Upper lobe of left lung (tissue), 6 donors: ENCODE data around the gene BCKDHA. TPM values are rescaled to one million over a fixed set of nuclear protein-coding genes. Genes with fewer than 3 reads are reported as not detected.
"Not testable (repeated sequence)": the region's sequence is repeated elsewhere in the genome, so short reads cannot be mapped to it uniquely, and the experiment has no call there.

ENCODE experiments used
- ATAC-seq, 2 donors: fragments of 200-7000 bp; cut with Tn5 transposase; one replicate each; pipeline ENCODE4 v1.9.1; 2022; ENCODE audit warnings: mild to moderate bottlenecking in 2 of 2, moderate library complexity in 2 of 2; ENCODE audit not compliant: low FRiP score in 2 of 2
- DNase-seq, 2 donors: peaks; one replicate each; pipeline ENCODE4 v3.0.0-alpha.2; 2019 to 2020
- H3K27ac ChIP-seq, 4 donors: fragments of 200-600 bp; sonication (generic); one replicate each; pipeline ENCODE4 v1.5.1; 2016 to 2019
- H3K27me3 ChIP-seq, 4 donors: fragments of 200-600 bp; sonication (generic); one replicate each; pipeline ENCODE4 v1.5.1; 2017 to 2019
- H3K36me3 ChIP-seq, 4 donors: fragments of 200-600 bp; sonication (generic); one replicate each; pipeline ENCODE4 v1.5.1; 2016 to 2019
- H3K4me1 ChIP-seq, 4 donors: fragments of 200-600 bp; sonication (generic); one replicate each; pipeline ENCODE4 v1.5.1; 2018 to 2019
- H3K4me3 ChIP-seq, 4 donors: fragments of 200-600 bp; sonication (generic); one replicate each; pipeline ENCODE4 v1.5.1; 2017 to 2019; ENCODE audit warnings: mild to moderate bottlenecking in 2 of 4, moderate library complexity in 1 of 4
- H3K9me3 ChIP-seq, 4 donors: fragments of 200-600 bp; sonication (generic); one replicate each; pipeline ENCODE4 v1.5.1; 2018 to 2019
- CTCF ChIP-seq, 6 experiments: fragments of 450-650 bp in 4 of 6; fragments of 200-600 bp in 2 of 6; sonication (generic) in 2 of 6; IDR thresholded peaks; one replicate each; pipeline ENCODE4 v1.5.1; 2016 to 2019; ENCODE audit warnings: antibody characterized with exemption in 6 of 6
- EP300 ChIP-seq, 4 donors: sonication (generic); formaldehyde crosslinking; IDR thresholded peaks; one replicate each; pipeline ENCODE4 v1.5.1; 2017; ENCODE audit warnings: antibody characterized with exemption in 4 of 4, control low read depth in 2 of 4
- POLR2A ChIP-seq, 4 donors: fragments of 450-650 bp; IDR thresholded peaks; one replicate each; pipeline ENCODE4 v1.5.1; 2016 to 2017; ENCODE audit warnings: antibody characterized with exemption in 4 of 4, mild to moderate bottlenecking in 2 of 4
- POLR2AphosphoS5 ChIP-seq, 2 donors: sonication (generic); formaldehyde crosslinking; IDR thresholded peaks; one replicate each; pipeline ENCODE4 v1.5.1; 2017; ENCODE audit warnings: antibody characterized with exemption in 2 of 2
- WGBS, 2 donors: methylation state at CpG; one replicate each; pipeline ENCODE4 v1.1.5; 2017 to 2018; 5-methylcytosine and 5-hydroxymethylcytosine counted together
- total RNA-seq, 6 donors: library from RNA; depleted of rRNA in 4 of 6; stranded (reverse); fragments of >200 nt in 4 of 6; gene quantifications; one replicate each; pipeline versions ENCODE4 v1.1.0 to v1.2.1, GENCODE V29; 2016 to 2021
- donor health status: DM: no; HTN: no; CAD: no; lungs with moderate emphysema.
- donor health status: DM: no; HTN: yes; CAD: no; lungs with severe emphysema.

Gene BCKDHA
- total RNA-seq, 6 donors from 2014 or later = 28.4 to 71.7 (median 63.3) TPM

DNA sequence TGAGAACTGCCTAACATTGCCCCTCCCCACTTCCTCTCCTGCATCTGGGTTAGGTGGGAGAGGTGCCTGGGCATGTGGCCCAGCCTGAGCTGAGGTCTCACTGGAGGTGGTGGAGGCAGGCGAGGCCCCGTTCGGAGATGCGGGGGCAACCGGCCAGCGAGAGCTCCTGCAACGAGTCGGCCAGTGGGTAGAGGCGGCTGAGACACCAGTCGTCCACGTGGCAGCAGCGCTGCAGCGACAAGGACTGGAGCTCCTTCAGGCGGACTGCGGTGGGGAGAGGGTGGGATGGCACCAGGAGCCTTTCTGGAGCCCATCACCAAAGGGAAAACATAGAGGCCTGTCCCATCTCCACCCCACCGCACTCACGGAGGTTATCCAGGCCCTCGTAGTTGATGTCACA is 35.6 kb downstream of the BCKDHA start:
- ATAC-seq (no peak), DNase-seq (peak in 1 of 2 donors; percentile 59)
- H3K27ac ChIP-seq = no peak overlapping the region
- TF ChIP-seq POLR2A (IDR thresholded peaks at IDR 0.05) = no peak
- 91 to 94% methylated on average over 12 to 18 of the region's 18 CpGs for WGBS, 2 donors
- H3K36me3 ChIP-seq = peaks cover 10 to 55% (median 36%) of the 10 kb centered on the region in 4 donors
- no peak overlapping the region for H3K4me3 ChIP-seq
- peaks cover 7 to 27% (median 9%) of the 10 kb centered on the region in 4 donors for H3K4me1 ChIP-seq
- no peaks in the 10 kb centered on the region for H3K9me3 ChIP-seq
- no peaks in the 10 kb centered on the region for H3K27me3 ChIP-seq

DNA sequence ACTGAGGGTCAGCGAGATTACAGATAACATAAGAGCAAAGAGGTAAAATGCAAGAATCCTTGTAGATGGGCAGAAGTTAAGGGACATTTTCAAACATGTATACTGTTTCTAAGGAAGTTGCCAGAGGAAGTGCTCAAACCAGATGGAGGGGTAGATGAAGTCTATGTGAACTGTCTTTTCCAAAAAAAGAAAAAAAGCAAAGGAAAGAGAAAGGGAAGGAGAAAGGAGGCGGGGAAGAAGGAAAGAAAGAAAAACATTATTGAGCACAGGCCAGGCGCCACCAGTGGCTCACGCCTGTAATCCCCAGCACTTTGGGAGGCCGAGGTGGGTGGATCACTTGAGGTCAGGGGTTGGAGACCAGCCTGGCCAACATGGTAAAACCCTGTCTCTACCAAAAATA is 36.8 kb downstream of the BCKDHA start:
- DNase-seq (no peak), ATAC-seq (no peak)
- H3K4me3 ChIP-seq = no peak overlapping the region
- H3K27ac ChIP-seq = no peak overlapping the region
- H3K9me3 ChIP-seq = no peaks in the 10 kb centered on the region
- H3K4me1 ChIP-seq = peaks cover 0 to 26% (median 6%) of the 10 kb centered on the region in 4 donors
- WGBS, 2 donors = 75% methylated on average over 5 of the region's 5 CpGs
- H3K27me3 ChIP-seq = no peaks in the 10 kb centered on the region
- H3K36me3 ChIP-seq = peaks cover 10 to 56% (median 36%) of the 10 kb centered on the region in 4 donors
- TF ChIP-seq CTCF (IDR thresholded peaks at IDR 0.05) (no peak), POLR2AphosphoS5 (IDR thresholded peaks at IDR 0.05) (no peak), EP300 (IDR thresholded peaks at IDR 0.05) (no peak), POLR2A (IDR thresholded peaks at IDR 0.05) (no peak)

- H3K4me3 ChIP-seq, DNase-seq, H3K9me3 ChIP-seq, ATAC-seq, H3K27ac ChIP-seq, H3K27me3 ChIP-seq: not testable (repeated sequence)
- Histone ChIP-seq H3K4me1 (peaks cover 4 to 31% (median 11%) of the 10 kb centered on the region in 4 donors), H3K36me3 (peaks cover 10 to 56% (median 36%) of the 10 kb centered on the region in 4 donors)
- 93 to 97% methylated on average over 11 of the region's 11 CpGs for WGBS, 2 donors
Observed at GRCh38 chr19:41435376-41435775, 37.8 kb downstream of the BCKDHA start.

DNA sequence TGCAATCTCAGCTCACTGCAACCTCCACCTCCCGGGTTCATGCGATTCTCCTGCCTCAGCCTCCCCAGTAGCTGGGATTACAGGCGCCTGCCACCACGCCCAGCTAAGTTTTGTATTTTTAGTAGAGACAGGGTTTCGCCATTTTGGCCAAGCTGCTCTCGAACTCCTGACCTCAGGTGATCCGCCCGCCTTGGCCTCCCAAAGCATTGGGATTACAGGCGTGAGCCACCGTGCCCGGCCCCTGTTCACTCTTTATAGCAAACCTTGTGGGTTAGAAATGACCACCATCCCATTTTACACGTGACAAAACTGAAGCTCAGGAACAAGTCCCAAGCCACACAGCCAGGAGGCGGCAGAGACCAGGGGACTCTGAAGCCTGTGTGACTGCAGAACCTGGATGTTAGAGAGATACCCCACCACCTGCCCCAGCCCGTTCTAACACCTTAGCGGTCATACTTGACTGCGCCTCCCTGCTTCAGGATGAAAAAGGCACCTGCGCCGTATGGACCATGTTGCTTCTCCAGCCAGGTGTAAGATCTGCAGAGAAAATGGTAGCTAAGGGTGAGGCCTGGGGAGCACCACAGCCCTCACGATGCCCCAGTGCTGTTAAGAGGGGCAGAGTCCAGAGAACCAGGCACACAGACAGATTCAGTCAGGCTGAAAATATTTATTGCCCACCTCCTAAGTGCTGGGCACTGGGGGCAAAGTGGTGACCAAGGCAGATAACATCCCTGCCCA is 38.5 kb downstream of the BCKDHA start:
- 93 to 94% methylated on average over 18 to 19 of the region's 19 CpGs for WGBS, 2 donors
- peaks cover 4 to 29% (median 12%) of the 10 kb centered on the region in 4 donors for H3K4me1 ChIP-seq
- no peaks in the 10 kb centered on the region for H3K9me3 ChIP-seq
- DNase-seq (peak in 1 of 2 donors; percentile 16), ATAC-seq (no peak)
- TF ChIP-seq POLR2AphosphoS5 (IDR thresholded peaks at IDR 0.05) (no peak), CTCF (IDR thresholded peaks at IDR 0.05) (no peak), POLR2A (IDR thresholded peaks at IDR 0.05) (no peak), EP300 (IDR thresholded peaks at IDR 0.05) (no peak)
- no peak overlapping the region for H3K4me3 ChIP-seq
- H3K27ac ChIP-seq = no peak overlapping the region
- H3K36me3 ChIP-seq = peaks cover 10 to 51% (median 36%) of the 10 kb centered on the region in 4 donors
- H3K27me3 ChIP-seq = no peaks in the 10 kb centered on the region

DNA sequence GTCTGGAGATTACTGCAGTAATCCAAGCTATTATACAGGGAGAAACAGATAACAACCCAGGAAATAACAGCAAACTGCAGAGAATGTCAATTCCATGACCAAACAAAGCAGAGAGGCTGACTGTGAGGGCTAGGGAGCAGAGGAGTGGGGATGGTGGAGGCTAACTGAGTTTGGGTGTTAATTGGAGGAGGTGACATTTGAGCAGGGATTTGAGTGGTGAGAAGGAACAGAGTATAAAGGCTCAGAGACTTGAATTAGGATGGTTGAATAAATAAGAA is 39.0 kb downstream of the BCKDHA start:
- no peak for ATAC-seq
- Histone ChIP-seq H3K27ac (no peak overlapping the region), H3K36me3 (peaks cover 10 to 46% (median 33%) of the 10 kb centered on the region in 4 donors), H3K4me1 (peaks cover 4 to 26% (median 12%) of the 10 kb centered on the region in 4 donors), H3K4me3 (no peak overlapping the region), H3K27me3 (no peaks in the 10 kb centered on the region), H3K9me3 (no peaks in the 10 kb centered on the region)
- TF ChIP-seq POLR2AphosphoS5 (IDR thresholded peaks at IDR 0.05) (no peak), CTCF (IDR thresholded peaks at IDR 0.05) (no peak), EP300 (IDR thresholded peaks at IDR 0.05) (no peak), POLR2A (IDR thresholded peaks at IDR 0.05) (no peak)
- DNase-seq = no peak
